ENCODE results near the gene APMAP. TPM values are rescaled to one million over a fixed set of nuclear protein-coding genes. Genes with fewer than 3 reads are reported as not detected.
A peak's percentile ranks its signal among the peaks of the same experiment; 100 is the strongest.

The APMAP gene
- total and polyA plus RNA-seq, 2 of the 13 experiments (the other 11 are each of a cell fraction or from before 2014, with no cell fraction given), result 168 to 214 TPM

GRCh38 chr20:25033265-25033923 is 40.8 kb upstream of the APMAP start (continued):
- TF ChIP-seq ZBTB2 (CRISPR knock-in tag; IDR thresholded peaks at IDR 0.05; ENCODE audit: low read depth) (0 out of 2 replicates have a peak, but pooled peaks have one; percentile 11), ZNF513 (CRISPR knock-in tag; conservative IDR thresholded peaks at IDR 0.05) (no peak), ZNF260 (CRISPR knock-in tag; IDR thresholded peaks at IDR 0.05; ENCODE audit: borderline replicate concordance, low read depth) (no peak), ZNF124 (CRISPR knock-in tag; IDR thresholded peaks at IDR 0.05) (no peak), REXO4 (CRISPR knock-in tag; IDR thresholded peaks at IDR 0.05; ENCODE audit: borderline replicate concordance) (no peak), DR1 (CRISPR knock-in tag; IDR thresholded peaks at IDR 0.05) (no peak), KDM6A (CRISPR knock-in tag; IDR thresholded peaks at IDR 0.05; ENCODE audit: low read depth) (no peak), ATF3 (CRISPR knock-in tag; IDR thresholded peaks at IDR 0.05) (0 out of 2 replicates have a peak, but pooled peaks have one; percentile 23), ZNF782 (CRISPR knock-in tag; IDR thresholded peaks at IDR 0.05; ENCODE audit: borderline replicate concordance) (no peak), FOXC1 (CRISPR knock-in tag; IDR thresholded peaks at IDR 0.05; ENCODE audit: borderline replicate concordance) (no peak), CHD2 (IDR thresholded peaks at IDR 0.05; ENCODE audit: low read depth, low read length) (no peak), STAT6 (CRISPR knock-in tag; IDR thresholded peaks at IDR 0.05; ENCODE audit: borderline replicate concordance) (no peak), GLI4 (CRISPR knock-in tag; IDR thresholded peaks at IDR 0.05; ENCODE audit: borderline replicate concordance) (no peak), IKZF4 (CRISPR knock-in tag; IDR thresholded peaks at IDR 0.05; ENCODE audit: borderline replicate concordance, low read depth, not compliant biosample characterization) (peak; percentile 27), NFKBIZ (CRISPR knock-in tag; IDR thresholded peaks at IDR 0.05) (no peak), POLR2A (IDR thresholded peaks at IDR 0.05; ENCODE audit: insufficient read depth in 1 of 2, low read depth in 2 of 2, low read length in 2 of 2) (no peak; a peak in 1 of 4 replicates), MIER3 (CRISPR knock-in tag; IDR thresholded peaks at IDR 0.05; ENCODE audit: borderline replicate concordance) (0 out of 2 replicates have a peak, but pooled peaks have one; percentile 2), ZNF597 (CRISPR knock-in tag; IDR thresholded peaks at IDR 0.05) (no peak), ETV6 (CRISPR knock-in tag; conservative IDR thresholded peaks at IDR 0.05) (peak; percentile 13; the same call in 1 of the 2 replicates), SRF (IDR thresholded peaks at IDR 0.05; ENCODE audit: low read depth, low read length) (no peak), NFATC3 (CRISPR knock-in tag; IDR thresholded peaks at IDR 0.05) (peak; percentile 61; the same call in 1 of the 2 replicates), ZNF17 (CRISPR knock-in tag; IDR thresholded peaks at IDR 0.05) (no peak), MEF2D (CRISPR knock-in tag; IDR thresholded peaks at IDR 0.05) (no peak)

All from HepG2 (cell line).